Naive B cell (primary cell): ENCODE measurements around the gene MRPL37. TPM values are rescaled to one million over a fixed set of nuclear protein-coding genes. Genes with fewer than 3 reads are reported as not detected.
A peak's percentile ranks its signal among the peaks of the same experiment; 100 is the strongest.
"Not testable (repeated sequence)": the region's sequence is repeated elsewhere in the genome, so short reads cannot be mapped to it uniquely, and the experiment has no call there.

ENCODE experiments used
- ATAC-seq, 2 donors: fragments of 150-1000 bp; cut with Tn5 transposase; 2 replicates each; pipeline ENCODE4 v1.10.0; 2021; ENCODE audit warnings: low read depth in 2 of 2, mild to moderate bottlenecking in 2 of 2, moderate library complexity in 2 of 2
- DNase-seq: peaks from one replicate; pipeline ENCODE4 v3.0.0; 2022
- H3K27ac Mint-ChIP-seq, 6 donors: one replicate each; pipeline ENCODE4 v1.8.0; 2020 to 2022; ENCODE audit warnings: mild to moderate bottlenecking in 6 of 6, mixed read lengths in 6 of 6, moderate library complexity in 5 of 6, inconsistent platforms in 2 of 6
- H3K27me3 Mint-ChIP-seq, 3 donors: one replicate each; pipeline ENCODE4 v1.8.0; 2021 to 2022; ENCODE audit warnings: mixed read lengths in 3 of 3, mild to moderate bottlenecking in 1 of 3
- H3K36me3 Mint-ChIP-seq, 2 donors: one replicate each; pipeline ENCODE4 v1.8.0; 2020 to 2022; ENCODE audit warnings: mixed read lengths in 2 of 2, inconsistent platforms in 1 of 2, mild to moderate bottlenecking in 1 of 2
- H3K4me1 Mint-ChIP-seq, 3 donors: one replicate each; pipeline ENCODE4 v1.8.0; 2020 to 2022; ENCODE audit warnings: mixed read lengths in 3 of 3, inconsistent platforms in 1 of 3, mild to moderate bottlenecking in 1 of 3, moderate library complexity in 1 of 3
- H3K4me3 Mint-ChIP-seq, 8 donors: one replicate each; pipeline ENCODE4 v1.8.0; 2020 to 2022; ENCODE audit warnings: mild to moderate bottlenecking in 8 of 8, mixed read lengths in 8 of 8, moderate library complexity in 8 of 8, inconsistent platforms in 2 of 8
- H3K9me3 Mint-ChIP-seq, 7 donors: one replicate each; pipeline ENCODE4 v1.8.0; 2020 to 2022; ENCODE audit warnings: mixed read lengths in 7 of 7, mild to moderate bottlenecking in 5 of 7, inconsistent platforms in 2 of 7, moderate library complexity in 1 of 7
- polyA plus RNA-seq, 6 donors: library from polyadenylated mRNA; unstranded; fragments of 300-500 nt; fragmentation: Illumina TruSeq; gene quantifications; one replicate each; pipeline ENCODE4 v1.2.3, GENCODE V29; 2021; ENCODE audit warnings: low read depth in 6 of 6

The MRPL37 gene
- polyA plus RNA-seq, 6 donors from 2014 or later: 49.1 to 102 (median 58.8) TPM

GRCh38 chr1:54178296-54179070 is 21.5 kb upstream of the MRPL37 start:
- DNase-seq (no peak), ATAC-seq (no peak)
- H3K36me3 Mint-ChIP-seq: peaks cover 0 to 6% of the 10 kb centered on the region in 2 donors
- H3K4me3 Mint-ChIP-seq: no peak overlapping the region
- no peaks in the 10 kb centered on the region for H3K27me3 Mint-ChIP-seq
- no peaks in the 10 kb centered on the region for H3K4me1 Mint-ChIP-seq
- H3K9me3 Mint-ChIP-seq: no peaks in the 10 kb centered on the region
- no peak overlapping the region for H3K27ac Mint-ChIP-seq

GRCh38 chr1:54180701-54181360 is 19.1 kb upstream of the MRPL37 start:
- H3K9me3 Mint-ChIP-seq: no peaks in the 10 kb centered on the region
- DNase-seq (no peak), ATAC-seq (no peak)
- H3K27ac Mint-ChIP-seq: peak overlapping the region in 1 of 6 donors; percentile 2
- peak overlapping the region in 1 of 8 donors; percentile 28 for H3K4me3 Mint-ChIP-seq
- H3K27me3 Mint-ChIP-seq: no peaks in the 10 kb centered on the region
- H3K4me1 Mint-ChIP-seq: no peaks in the 10 kb centered on the region
- peaks cover 7 to 17% of the 10 kb centered on the region in 2 donors for H3K36me3 Mint-ChIP-seq

- Mint-ChIP-seq H3K4me1 (no peaks in the 10 kb centered on the region), H3K9me3 (no peaks in the 10 kb centered on the region), H3K27ac (no peak overlapping the region), H3K4me3 (no peak overlapping the region), H3K27me3 (no peaks in the 10 kb centered on the region), H3K36me3 (peaks cover 12 to 37% of the 10 kb centered on the region in 2 donors)
- ATAC-seq (no peak), DNase-seq (no peak)
Observed at GRCh38 chr1:54186056-54186455, 13.9 kb upstream of the MRPL37 start.

- no peak for DNase-seq
- no peaks in the 10 kb centered on the region for H3K27me3 Mint-ChIP-seq
- no peaks in the 10 kb centered on the region for H3K9me3 Mint-ChIP-seq
- no peaks in the 10 kb centered on the region for H3K4me1 Mint-ChIP-seq
- no peak for ATAC-seq
- no peak overlapping the region for H3K27ac Mint-ChIP-seq
- no peak overlapping the region for H3K4me3 Mint-ChIP-seq
- peaks cover 20 to 46% of the 10 kb centered on the region in 2 donors for H3K36me3 Mint-ChIP-seq
Observed at GRCh38 chr1:54188291-54188690, 11.7 kb upstream of the MRPL37 start.

- ATAC-seq (no peak), DNase-seq (no peak)
- Mint-ChIP-seq H3K4me1 (no peaks in the 10 kb centered on the region), H3K4me3 (no peak overlapping the region), H3K9me3 (no peaks in the 10 kb centered on the region), H3K27ac (no peak overlapping the region), H3K27me3 (no peaks in the 10 kb centered on the region), H3K36me3 (peaks cover 17 to 40% of the 10 kb centered on the region in 2 donors)
Observed at GRCh38 chr1:54190526-54190925, 9.4 kb upstream of the MRPL37 start.

GRCh38 chr1:54191525-54191924 is 8.4 kb upstream of the MRPL37 start:
- no peak for ATAC-seq
- peaks cover 16 to 34% of the 10 kb centered on the region in 2 donors for H3K36me3 Mint-ChIP-seq
- no peaks in the 10 kb centered on the region for H3K27me3 Mint-ChIP-seq
- no peaks in the 10 kb centered on the region for H3K4me1 Mint-ChIP-seq
- H3K27ac Mint-ChIP-seq: no peak overlapping the region
- H3K9me3 Mint-ChIP-seq: no peaks in the 10 kb centered on the region
- no peak overlapping the region for H3K4me3 Mint-ChIP-seq
- DNase-seq: no peak

- Mint-ChIP-seq H3K36me3 (peaks cover 16 to 26% of the 10 kb centered on the region in 2 donors), H3K27ac (no peak overlapping the region)
- no peak for ATAC-seq
Observed at GRCh38 chr1:54193453-54193852, 6.5 kb upstream of the MRPL37 start.

GRCh38 chr1:54199151-54199764 is 709 bp upstream of the MRPL37 start:
- Mint-ChIP-seq H3K27me3 (no peaks in the 10 kb centered on the region), H3K9me3 (no peaks in the 10 kb centered on the region), H3K27ac (peak overlapping the region; percentile 84 to 96 (median 90)), H3K36me3 (peaks cover 0 to 4% of the 10 kb centered on the region in 2 donors), H3K4me3 (peak overlapping the region; percentile 90 to 98 (median 96)), H3K4me1 (peaks cover 30 to 36% (median 35%) of the 10 kb centered on the region in 3 donors)
- DNase-seq (no peak), ATAC-seq (no peak)

More at GRCh38 chr1:54193453-54193852, 6.5 kb upstream of the MRPL37 start:
- Mint-ChIP-seq H3K4me1 (no peaks in the 10 kb centered on the region), H3K27me3 (no peaks in the 10 kb centered on the region), H3K9me3 (no peaks in the 10 kb centered on the region), H3K4me3 (no peak overlapping the region)
- no peak for DNase-seq

- no peaks in the 10 kb centered on the region for H3K27me3 Mint-ChIP-seq
- peak in 1 of 2 donors; percentile 2 for ATAC-seq
- H3K4me1 Mint-ChIP-seq: peaks cover 30 to 37% (median 35%) of the 10 kb centered on the region in 3 donors
- H3K27ac Mint-ChIP-seq: peak overlapping the region in 5 of 6 donors; percentile 85 to 96 (median 93)
- peak overlapping the region; percentile 90 to 98 (median 96) for H3K4me3 Mint-ChIP-seq
- H3K9me3 Mint-ChIP-seq: no peaks in the 10 kb centered on the region
- no peak for DNase-seq
- peaks cover 6 to 9% of the 10 kb centered on the region in 2 donors for H3K36me3 Mint-ChIP-seq
Observed at GRCh38 chr1:54200519-54200997, 591 bp downstream of the MRPL37 start.

GRCh38 chr1:54204199-54204598 is 4.2 kb downstream of the MRPL37 start:
- Mint-ChIP-seq H3K27ac (no peak overlapping the region), H3K4me3 (peak overlapping the region in 1 of 8 donors; percentile 38), H3K4me1 (peaks cover 30 to 34% (median 30%) of the 10 kb centered on the region in 3 donors), H3K9me3 (no peaks in the 10 kb centered on the region), H3K36me3 (peaks cover 9 to 30% of the 10 kb centered on the region in 2 donors), H3K27me3 (no peaks in the 10 kb centered on the region)
- no peak for ATAC-seq
- DNase-seq: no peak

- peak overlapping the region in 1 of 6 donors; percentile 33 for H3K27ac Mint-ChIP-seq
- DNase-seq (no peak), ATAC-seq (no peak)
- H3K4me1 Mint-ChIP-seq: peaks cover 9 to 17% (median 10%) of the 10 kb centered on the region in 3 donors
- no peaks in the 10 kb centered on the region for H3K27me3 Mint-ChIP-seq
- H3K9me3 Mint-ChIP-seq: no peaks in the 10 kb centered on the region
- peak overlapping the region in 1 of 8 donors; percentile 49 for H3K4me3 Mint-ChIP-seq
- peaks cover 22 to 43% of the 10 kb centered on the region in 2 donors for H3K36me3 Mint-ChIP-seq
Observed at GRCh38 chr1:54207287-54207686, 7.3 kb downstream of the MRPL37 start.

GRCh38 chr1:54207896-54208295 is 7.9 kb downstream of the MRPL37 start:
- H3K36me3 Mint-ChIP-seq: peaks cover 25 to 48% of the 10 kb centered on the region in 2 donors
- peaks cover 3 to 14% (median 4%) of the 10 kb centered on the region in 3 donors for H3K4me1 Mint-ChIP-seq
- H3K27ac Mint-ChIP-seq, DNase-seq, ATAC-seq, H3K4me3 Mint-ChIP-seq, H3K27me3 Mint-ChIP-seq, H3K9me3 Mint-ChIP-seq: not testable (repeated sequence)

- H3K4me3 Mint-ChIP-seq: no peak overlapping the region
- H3K36me3 Mint-ChIP-seq: peaks cover 22 to 52% of the 10 kb centered on the region in 2 donors
- ATAC-seq (no peak), DNase-seq (no peak)
- H3K27me3 Mint-ChIP-seq: no peaks in the 10 kb centered on the region
- H3K27ac Mint-ChIP-seq: no peak overlapping the region
- peaks cover 0 to 13% (median 5%) of the 10 kb centered on the region in 3 donors for H3K4me1 Mint-ChIP-seq
- H3K9me3 Mint-ChIP-seq: no peaks in the 10 kb centered on the region
Observed at GRCh38 chr1:54212872-54213271, 12.9 kb downstream of the MRPL37 start.
